CD4-positive, CD25-positive, alpha-beta regulatory T cell (primary cell): ENCODE results near the gene HNRNPUL2. TPM values are rescaled to one million over a fixed set of nuclear protein-coding genes. Genes with fewer than 3 reads are reported as not detected.

Source experiments
- ATAC-seq, 2 donors: fragments of 150-1000 bp; cut with Tn5 transposase; one replicate each; pipeline ENCODE4 v1.10.0; 2021; ENCODE audit warnings: low read depth in 2 of 2, moderate number of reproducible peaks in 2 of 2, moderate library complexity in 1 of 2
- DNase-seq, 3 donors: peaks; one replicate each; pipeline versions ENCODE4 v3.0.0 to v3.0.0-alpha.2; 2012 to 2022; ENCODE audit warnings: mixed read lengths in 1 of 3
- H3K27ac ChIP-seq: one replicate; pipeline ENCODE4 v1.7.0; 2013; ENCODE audit warnings: mild to moderate bottlenecking, low read length; ENCODE audit not compliant: insufficient read depth, poor library complexity, severe bottlenecking
- H3K27me3 ChIP-seq: one replicate; pipeline ENCODE4 v1.7.0; 2013; ENCODE audit warnings: low read length; ENCODE audit not compliant: control insufficient read depth, insufficient read depth
- H3K36me3 ChIP-seq: one replicate; pipeline ENCODE4 v1.7.0; 2013; ENCODE audit warnings: mild to moderate bottlenecking, low read length, moderate library complexity; ENCODE audit not compliant: control insufficient read depth, insufficient read depth
- H3K4me1 ChIP-seq: 2 replicates; pipeline ENCODE4 v1.7.0; 2013; ENCODE audit warnings: mild to moderate bottlenecking, low read length; ENCODE audit not compliant: insufficient read depth, control insufficient read depth, poor library complexity, severe bottlenecking
- H3K4me3 ChIP-seq: one replicate; pipeline ENCODE4 v1.7.0; 2013; ENCODE audit warnings: low read depth, mild to moderate bottlenecking, low read length, moderate library complexity
- H3K9me3 ChIP-seq, 2 experiments: 1 replicate in 1 of 2; 2 replicates in 1 of 2; pipeline ENCODE4 v1.7.0; 2013; ENCODE audit warnings: low read length in 2 of 2, mild to moderate bottlenecking in 1 of 2, moderate library complexity in 1 of 2; ENCODE audit not compliant: control insufficient read depth in 2 of 2
- H3K27ac Mint-ChIP-seq, 3 donors: one replicate each; pipeline ENCODE4 v1.8.0; 2020 to 2022; ENCODE audit warnings: mild to moderate bottlenecking in 3 of 3, mixed read lengths in 3 of 3, moderate library complexity in 2 of 3
- H3K27me3 Mint-ChIP-seq: one replicate; pipeline ENCODE4 v1.8.0; 2022; ENCODE audit warnings: mild to moderate bottlenecking, mixed read lengths
- H3K36me3 Mint-ChIP-seq: one replicate; pipeline ENCODE4 v1.8.0; 2020; ENCODE audit warnings: mixed read lengths
- H3K4me1 Mint-ChIP-seq, 4 donors: one replicate each; pipeline ENCODE4 v1.8.0; 2020 to 2022; ENCODE audit warnings: mixed read lengths in 4 of 4, mild to moderate bottlenecking in 1 of 4
- H3K4me3 Mint-ChIP-seq, 4 donors: one replicate each; pipeline ENCODE4 v1.8.0; 2020 to 2022; ENCODE audit warnings: mild to moderate bottlenecking in 4 of 4, mixed read lengths in 4 of 4, moderate library complexity in 3 of 4
- H3K9me3 Mint-ChIP-seq, 7 donors: one replicate each; pipeline ENCODE4 v1.8.0; 2020 to 2022; ENCODE audit warnings: mixed read lengths in 7 of 7, mild to moderate bottlenecking in 3 of 7, moderate library complexity in 2 of 7
- polyA plus RNA-seq, 4 donors: library from polyadenylated mRNA; unstranded; fragments of 300-500 nt; fragmentation: Illumina TruSeq; gene quantifications; one replicate each; pipeline ENCODE4 v1.2.3, GENCODE V29; 2021
- total RNA-seq: library from RNA; stranded (reverse); gene quantifications from one replicate; pipeline ENCODE4 v1.2.3, GENCODE V29; 2022

The HNRNPUL2 gene
- total and polyA plus RNA-seq, 5 donors from 2014 or later, result 0.85 to 52.8 (median 1.3) TPM

GRCh38 chr11:62669420-62670161 lies 57.7 kb downstream of the HNRNPUL2 start:
- ATAC-seq (no peak), DNase-seq (no peak)
- H3K4me3 ChIP-seq, result no peak overlapping the region
- H3K36me3 Mint-ChIP-seq, result peaks cover 7% of the 10 kb centered on the region
- H3K4me3 Mint-ChIP-seq, result peak overlapping the region; percentile 74 to 100 (median 98)
- peak overlapping the region; percentile 24 for H3K27ac ChIP-seq
- peaks cover 4% of the 10 kb centered on the region for H3K27me3 Mint-ChIP-seq
- no peaks in the 10 kb centered on the region for H3K27me3 ChIP-seq
- H3K9me3 Mint-ChIP-seq, result no peaks in the 10 kb centered on the region
- peaks cover 8 to 80% (median 36%) of the 10 kb centered on the region in 4 donors for H3K4me1 Mint-ChIP-seq
- peak overlapping the region in 2 of 3 donors; percentile 90 for H3K27ac Mint-ChIP-seq
- H3K36me3 ChIP-seq, result peaks cover 16% of the 10 kb centered on the region
- H3K4me1 ChIP-seq, result peaks cover 50% of the 10 kb centered on the region
- no peaks in the 10 kb centered on the region for H3K9me3 ChIP-seq

DNA sequence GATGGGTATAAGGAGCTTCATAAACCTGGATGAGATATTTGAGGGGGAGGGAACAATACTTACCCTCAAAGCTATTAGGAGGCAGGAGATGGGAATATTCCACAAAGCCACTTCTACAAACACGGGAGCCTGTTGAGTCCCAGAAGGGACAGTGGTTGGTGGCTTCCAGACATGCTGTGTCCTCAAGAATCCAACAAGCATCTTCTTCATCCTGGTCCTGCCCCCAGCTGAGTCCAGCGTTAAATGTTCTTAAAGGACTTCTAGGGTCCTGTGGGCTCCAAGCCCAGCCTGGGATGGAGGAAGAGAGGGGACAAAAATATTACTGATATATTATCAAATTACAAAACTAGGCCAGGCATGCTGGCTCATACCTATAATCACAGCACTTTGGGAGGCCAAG lies 59.8 kb downstream of the HNRNPUL2 start:
- Histone ChIP-seq H3K9me3 (no peaks in the 10 kb centered on the region), H3K27ac (no peak overlapping the region), H3K36me3 (peaks cover 17% of the 10 kb centered on the region), H3K27me3 (no peaks in the 10 kb centered on the region), H3K4me1 (peaks cover 53% of the 10 kb centered on the region), H3K4me3 (peak overlapping the region; percentile 93)
- peak overlapping the region in 1 of 3 donors; percentile 5 for H3K27ac Mint-ChIP-seq
- H3K4me3 Mint-ChIP-seq, result peak overlapping the region; percentile 96 to 100 (median 97)
- peaks cover 8 to 76% (median 41%) of the 10 kb centered on the region in 4 donors for H3K4me1 Mint-ChIP-seq
- no peak for DNase-seq
- no peak for ATAC-seq
- peaks cover 10% of the 10 kb centered on the region for H3K36me3 Mint-ChIP-seq
- no peaks in the 10 kb centered on the region for H3K9me3 Mint-ChIP-seq
- H3K27me3 Mint-ChIP-seq, result peaks cover 4% of the 10 kb centered on the region

- Mint-ChIP-seq H3K27me3 (peaks cover 4% of the 10 kb centered on the region), H3K36me3 (peaks cover 7% of the 10 kb centered on the region), H3K9me3 (no peaks in the 10 kb centered on the region), H3K4me1 (peaks cover 5 to 73% (median 36%) of the 10 kb centered on the region in 4 donors), H3K27ac (peak overlapping the region; percentile 93 to 97 (median 94)), H3K4me3 (peak overlapping the region; percentile 96 to 100 (median 97))
- no peak for DNase-seq
- Histone ChIP-seq H3K9me3 (no peaks in the 10 kb centered on the region), H3K4me3 (peak overlapping the region; percentile 93), H3K36me3 (peaks cover 17% of the 10 kb centered on the region), H3K27me3 (no peaks in the 10 kb centered on the region), H3K27ac (peak overlapping the region; percentile 89), H3K4me1 (peaks cover 46% of the 10 kb centered on the region)
- ATAC-seq, result no peak
Observed at GRCh38 chr11:62666259-62666926, 60.9 kb downstream of the HNRNPUL2 start.

DNA sequence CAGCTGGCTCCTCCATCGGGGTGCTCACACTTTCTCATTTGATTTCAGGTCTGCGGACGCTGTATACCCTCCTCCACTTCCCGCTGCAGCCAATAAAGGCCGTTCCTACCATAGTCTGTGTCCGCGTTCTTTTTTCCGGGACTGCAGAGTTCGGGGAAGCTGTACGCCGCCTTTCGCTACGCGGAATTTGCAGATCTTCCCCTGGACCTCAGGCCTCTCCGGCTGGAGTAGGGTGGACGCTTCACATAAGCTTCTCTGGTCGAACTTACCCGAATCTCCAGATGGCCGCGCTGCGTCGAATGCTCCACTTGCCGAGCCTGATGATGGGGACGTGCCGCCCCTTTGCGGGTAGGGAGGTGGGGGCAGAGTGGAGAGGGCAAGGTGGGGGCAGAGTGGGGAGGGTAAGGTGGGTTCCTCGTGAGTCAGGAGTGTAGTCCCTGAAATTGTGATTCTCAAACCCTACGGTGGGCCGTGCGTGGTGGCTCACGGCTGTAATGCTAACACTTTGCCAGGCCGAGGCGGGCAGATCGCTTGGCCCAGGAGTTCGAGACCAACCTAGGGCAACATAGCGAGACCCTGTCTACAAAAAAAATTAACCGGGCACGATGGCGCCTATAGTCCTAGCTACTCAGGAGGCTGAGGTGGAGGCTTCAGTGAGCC lies 61.5 kb downstream of the HNRNPUL2 start:
- Mint-ChIP-seq H3K4me1 (peaks cover 5 to 66% (median 33%) of the 10 kb centered on the region in 4 donors), H3K36me3 (peaks cover 7% of the 10 kb centered on the region), H3K4me3 (peak overlapping the region; percentile 96 to 100 (median 97)), H3K27me3 (peaks cover 4% of the 10 kb centered on the region), H3K9me3 (no peaks in the 10 kb centered on the region), H3K27ac (peak overlapping the region; percentile 53 to 97 (median 93))
- Histone ChIP-seq H3K27ac (peak overlapping the region; percentile 89), H3K4me3 (peak overlapping the region; percentile 93), H3K4me1 (peaks cover 42% of the 10 kb centered on the region), H3K9me3 (no peaks in the 10 kb centered on the region), H3K27me3 (no peaks in the 10 kb centered on the region), H3K36me3 (peaks cover 17% of the 10 kb centered on the region)
- ATAC-seq (peak; percentile 25 to 28), DNase-seq (peak; percentile 49 to 60 (median 58))

DNA sequence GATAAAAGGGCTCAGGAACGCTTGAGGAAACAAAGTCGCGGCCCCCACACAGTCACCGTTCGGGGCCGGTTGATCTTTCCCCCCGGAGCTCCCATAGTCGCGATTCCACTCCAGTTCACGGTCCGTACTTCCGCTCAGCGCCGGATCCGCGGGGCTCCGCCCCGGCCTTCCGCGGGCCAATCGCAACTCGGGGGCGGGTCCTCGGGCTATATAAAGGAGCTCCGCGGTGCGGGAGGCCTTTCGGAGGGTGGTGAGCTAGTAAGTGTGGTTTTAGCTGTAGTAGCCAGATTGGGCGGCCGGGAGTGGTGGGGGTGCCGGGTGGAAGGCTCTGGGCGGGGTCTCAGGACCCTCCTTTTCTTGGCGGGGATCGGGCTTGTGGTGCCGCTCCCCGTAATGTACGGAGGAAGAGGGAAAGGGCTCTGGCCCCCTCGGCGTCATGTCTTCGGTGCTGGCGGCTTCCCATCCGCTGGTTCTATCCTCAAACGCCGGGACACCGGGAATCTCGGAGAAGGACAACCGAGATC lies 62.1 kb downstream of the HNRNPUL2 start, which contains the start of the genes C11orf98 and CSKMT:
Gene C11orf98 (minus strand): TSS at position 136 of the 524 bp plus-strand sequence. CDS start 41 bp downstream, at position 95.
Gene CSKMT (plus strand): TSS at position 238 of the 524 bp plus-strand sequence. CDS start 568 bp downstream, outside the sequence.
- H3K27ac Mint-ChIP-seq, result peak within 1 kb of the TSS; percentile 91 to 97 (median 93)
- Histone ChIP-seq H3K4me3 (peak within 1 kb of the TSS; percentile 93), H3K9me3 (no peaks in the 10 kb centered on the region), H3K36me3 (peaks cover 17% of the 10 kb centered on the region), H3K27me3 (no peaks in the 10 kb centered on the region), H3K4me1 (peaks cover 41% of the 10 kb centered on the region), H3K27ac (peak within 1 kb of the TSS; percentile 89)
- H3K9me3 Mint-ChIP-seq, result no peaks in the 10 kb centered on the region
- peaks cover 1 to 60% (median 30%) of the 10 kb centered on the region in 4 donors for H3K4me1 Mint-ChIP-seq
- H3K36me3 Mint-ChIP-seq, result peaks cover 7% of the 10 kb centered on the region
- peak within 1 kb of the TSS; percentile 96 to 100 (median 97) for H3K4me3 Mint-ChIP-seq
- peak; percentile 90 to 96 (median 94) for DNase-seq
- ATAC-seq, result peak; percentile 92 to 94
- H3K27me3 Mint-ChIP-seq, result peaks cover 4% of the 10 kb centered on the region

DNA sequence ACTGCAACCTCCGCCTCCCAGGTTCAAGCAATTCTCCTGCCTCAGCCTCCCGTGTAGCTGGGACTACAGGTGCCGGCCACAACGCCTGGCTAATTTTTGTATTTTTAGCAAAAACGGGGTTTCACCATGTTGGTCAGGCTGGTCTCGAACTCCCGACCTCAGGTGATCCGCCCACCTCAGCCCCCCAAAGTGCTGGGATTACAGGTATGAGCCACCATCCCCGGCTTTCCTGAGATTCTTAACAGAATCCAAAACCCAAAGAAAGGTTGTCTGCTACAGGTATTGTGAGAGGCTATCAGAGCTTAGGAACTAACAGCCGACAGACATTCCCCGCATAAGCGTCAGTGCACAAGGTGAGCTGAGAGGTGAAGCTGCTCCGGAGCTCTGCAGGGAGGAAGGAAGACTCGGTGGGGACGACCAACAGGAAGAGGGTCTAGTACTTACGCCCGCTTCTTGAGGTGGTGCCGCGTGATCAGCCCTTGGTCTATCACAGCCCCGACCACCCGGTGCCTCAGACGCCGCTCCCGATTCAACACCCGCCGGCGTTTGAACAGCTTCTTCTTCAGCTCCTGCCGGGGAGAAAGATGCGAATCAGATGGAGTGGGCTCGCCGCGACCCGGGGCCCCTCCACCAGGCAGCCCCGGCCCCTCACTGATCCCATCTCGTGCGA lies 62.7 kb downstream of the HNRNPUL2 start:
- DNase-seq (peak in 2 of 3 donors; percentile 48 to 83), ATAC-seq (peak; percentile 45 to 57)
- H3K27me3 Mint-ChIP-seq, result peaks cover 4% of the 10 kb centered on the region
- peaks cover 7% of the 10 kb centered on the region for H3K36me3 Mint-ChIP-seq
- H3K4me1 Mint-ChIP-seq, result peaks cover 0 to 55% (median 27%) of the 10 kb centered on the region in 4 donors
- H3K4me3 Mint-ChIP-seq, result peak overlapping the region; percentile 96 to 100 (median 97)
- no peaks in the 10 kb centered on the region for H3K9me3 Mint-ChIP-seq
- Histone ChIP-seq H3K4me1 (peaks cover 41% of the 10 kb centered on the region), H3K27ac (peak overlapping the region; percentile 89), H3K4me3 (peak overlapping the region; percentile 93), H3K36me3 (peaks cover 17% of the 10 kb centered on the region), H3K27me3 (no peaks in the 10 kb centered on the region), H3K9me3 (no peaks in the 10 kb centered on the region)
- peak overlapping the region; percentile 91 to 97 (median 93) for H3K27ac Mint-ChIP-seq
